Measurements from ENCODE around the gene DAZAP1.
A peak's percentile ranks its signal among the peaks of the same experiment; 100 is the strongest.

DAZAP1 gene

DNA sequence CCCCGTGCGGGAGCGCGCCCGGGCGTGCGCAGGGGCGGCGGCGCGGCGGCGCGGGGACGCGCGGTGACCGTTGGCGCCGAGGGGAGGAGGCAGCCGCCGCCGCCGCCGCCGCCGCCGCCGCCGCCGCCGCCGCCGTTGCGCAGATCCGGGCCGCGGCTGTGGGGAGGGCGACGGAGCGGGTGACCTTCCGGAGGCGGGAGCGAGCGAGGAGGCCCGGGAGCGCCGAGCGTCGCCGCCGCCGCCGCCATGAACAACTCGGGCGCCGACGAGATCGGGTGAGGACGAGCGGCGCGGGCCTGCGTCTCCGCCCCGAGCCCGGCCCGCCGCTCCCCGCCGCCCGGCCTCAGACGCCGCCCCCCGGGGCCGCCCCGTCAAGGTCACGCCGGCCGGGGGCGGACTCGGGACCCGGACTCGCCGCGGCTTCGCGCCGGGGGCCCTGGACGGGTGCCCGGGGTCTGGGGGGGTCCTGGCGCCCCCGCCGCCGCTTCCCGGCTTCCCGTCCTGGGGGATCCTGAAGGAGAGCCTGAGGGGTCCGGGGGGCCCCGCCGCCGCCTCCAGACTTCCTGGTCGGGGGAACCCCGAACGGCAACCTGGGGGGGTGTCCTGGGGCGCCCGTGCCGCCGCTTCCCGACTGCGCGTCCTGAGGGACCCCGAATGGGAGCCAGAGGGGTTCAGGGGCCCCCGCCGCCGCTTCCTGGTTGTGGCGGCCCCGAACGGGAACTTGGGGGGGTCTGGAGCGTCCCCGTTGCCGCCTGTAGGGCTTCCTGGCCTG, at the start of gene DAZAP1:
TSS of gene DAZAP1 (plus strand) at position 59 of the 772 bp plus-strand sequence. CDS start at position 247, 188 bp downstream.
- DNase-seq (ENCODE audit: low read depth) = peak; percentile 19

DNA sequence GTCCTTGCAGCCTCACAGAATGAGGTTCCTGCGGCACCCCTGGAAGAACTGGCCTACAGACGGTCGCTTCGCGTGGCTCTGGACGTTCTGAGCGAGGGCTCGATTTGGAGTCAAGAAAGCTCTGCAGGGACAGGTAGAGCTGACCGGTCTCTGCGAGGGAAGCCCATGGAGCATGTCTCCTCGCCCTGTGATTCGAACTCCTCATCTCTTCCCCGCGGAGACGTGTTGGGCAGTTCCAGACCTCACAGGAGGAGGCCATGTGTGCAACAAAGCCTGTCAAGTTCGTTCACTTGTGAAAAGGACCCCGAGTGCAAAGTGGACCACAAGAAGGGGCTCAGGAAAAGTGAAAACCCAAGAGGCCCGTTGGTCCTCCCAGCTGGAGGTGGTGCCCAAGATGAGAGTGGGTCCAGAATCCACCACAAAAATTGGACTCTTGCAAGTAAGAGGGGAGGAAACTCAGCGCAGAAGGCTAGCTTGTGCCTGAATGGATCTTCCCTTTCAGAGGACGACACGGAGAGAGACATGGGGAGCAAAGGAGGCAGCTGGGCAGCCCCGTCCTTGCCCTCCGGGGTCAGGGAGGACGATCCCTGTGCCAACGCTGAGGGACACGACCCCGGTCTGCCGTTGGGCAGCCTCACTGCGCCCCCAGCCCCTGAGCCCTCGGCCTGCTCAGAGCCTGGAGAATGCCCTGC, 47.1 kb upstream of the DAZAP1 start:
- DNase-seq (ENCODE audit: low read depth) = no peak

DNA sequence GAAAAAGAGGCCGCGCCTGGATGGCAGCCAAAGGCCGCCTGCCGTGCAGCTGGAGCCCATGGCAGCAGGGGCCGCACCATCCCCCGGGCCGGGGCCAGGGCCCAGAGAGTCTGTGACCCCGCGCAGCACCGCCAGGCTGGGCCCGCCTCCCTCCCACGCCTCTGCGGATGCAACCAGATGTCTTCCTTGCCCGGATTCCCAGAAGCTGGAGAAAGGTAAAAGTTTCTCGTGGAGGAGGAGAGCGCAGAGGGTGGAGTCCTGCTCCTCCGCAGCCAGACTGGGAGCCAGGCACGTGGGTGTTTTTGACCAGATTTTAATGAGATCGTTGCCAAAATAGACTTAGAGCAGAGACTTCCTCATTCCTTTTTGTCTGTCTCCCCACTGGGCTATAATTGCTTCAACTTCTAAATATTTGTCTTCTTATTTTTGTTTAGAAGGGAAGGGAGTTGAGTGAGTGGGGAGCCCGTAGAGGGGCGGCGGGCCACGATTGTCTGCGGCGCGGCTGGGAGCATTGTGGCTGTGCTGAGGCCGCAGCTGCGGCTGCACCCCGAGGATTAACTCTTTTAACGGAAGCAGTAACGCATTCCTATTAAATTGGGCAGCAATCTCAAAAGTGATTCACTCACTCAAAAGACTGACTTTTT, 46.4 kb upstream of the DAZAP1 start:
- DNase-seq (ENCODE audit: low read depth) = no peak

DNA sequence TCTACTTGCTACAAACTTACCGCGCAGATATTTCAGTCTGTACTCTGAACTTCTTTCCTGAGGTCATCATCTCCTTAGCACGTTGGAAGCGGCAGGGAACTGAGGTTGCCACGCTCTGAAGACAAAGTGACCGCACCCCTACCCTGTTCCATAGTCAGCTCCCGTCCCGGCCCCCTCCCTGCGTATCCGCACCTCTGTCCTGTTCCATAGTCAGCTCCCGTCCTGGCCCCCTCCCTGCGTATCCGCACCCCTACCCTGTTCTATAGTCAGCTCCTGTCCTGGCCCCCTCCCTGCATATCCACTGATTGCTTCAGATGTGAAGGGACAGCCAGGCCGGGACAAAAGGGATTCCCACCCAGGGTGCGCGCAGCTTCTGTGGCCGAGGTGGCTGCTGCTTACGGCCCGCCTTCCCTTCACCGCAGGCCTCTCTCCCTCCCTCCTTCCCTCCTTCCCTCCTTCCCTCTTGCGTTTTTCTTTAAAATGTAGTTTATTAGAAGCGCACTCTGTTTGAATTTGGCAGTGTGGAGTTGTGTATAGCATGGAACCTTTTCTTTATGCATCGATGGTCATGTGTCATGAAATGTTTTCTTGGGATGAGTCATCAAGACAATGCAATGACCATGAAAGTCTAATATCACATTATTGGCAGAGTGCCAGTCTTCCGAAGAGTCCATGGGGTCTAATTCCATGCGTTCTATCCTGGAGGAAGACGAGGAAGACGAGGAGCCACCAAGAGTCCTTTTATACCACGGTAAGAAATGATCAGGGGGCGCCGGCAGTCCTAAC, 45.6 kb upstream of the DAZAP1 start:
- DNase-seq (ENCODE audit: low read depth) = no peak

DNA sequence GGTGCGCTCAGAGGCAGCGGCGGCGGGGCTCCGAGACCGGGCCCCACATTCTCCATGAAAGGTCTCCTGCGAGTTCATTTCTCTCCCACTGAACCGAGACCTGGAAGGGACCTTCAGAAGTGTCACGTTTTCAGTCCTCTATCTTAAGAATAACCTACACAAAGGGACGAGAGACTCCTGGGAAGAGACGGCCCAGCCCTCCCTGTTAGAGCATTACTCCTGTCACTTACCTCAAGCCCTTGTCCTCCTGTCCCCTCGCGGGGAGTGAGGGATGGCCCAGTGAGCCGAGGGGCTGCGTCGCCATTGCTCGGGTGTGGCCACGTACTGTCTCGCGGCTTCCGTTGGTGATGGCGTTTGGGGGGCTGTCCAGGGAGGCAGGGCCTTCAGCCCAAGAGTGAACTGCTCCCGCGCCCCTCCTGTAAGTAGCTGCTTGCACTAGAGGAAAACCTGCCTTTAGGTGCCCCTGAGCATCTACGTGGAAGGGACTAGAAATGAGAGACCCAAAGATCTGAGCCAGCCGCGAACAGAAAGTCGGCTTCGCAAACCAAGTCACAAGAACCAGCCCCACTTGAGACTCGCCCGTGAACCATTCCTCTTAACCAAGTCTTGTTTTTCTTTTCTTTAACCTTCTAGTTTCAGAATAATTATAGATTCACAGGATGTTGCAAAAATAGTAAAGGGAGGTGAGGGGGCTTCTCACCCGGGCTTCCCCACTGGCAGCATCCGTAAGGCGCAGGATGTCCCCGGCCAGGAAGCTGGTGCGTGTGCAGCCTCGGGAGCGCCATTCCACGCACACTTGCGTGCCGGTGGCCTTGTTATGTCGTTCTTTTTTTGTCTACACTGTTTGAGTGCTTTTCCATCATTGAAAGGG, 44.8 kb upstream of the DAZAP1 start:
- DNase-seq (ENCODE audit: low read depth) = no peak

DNA sequence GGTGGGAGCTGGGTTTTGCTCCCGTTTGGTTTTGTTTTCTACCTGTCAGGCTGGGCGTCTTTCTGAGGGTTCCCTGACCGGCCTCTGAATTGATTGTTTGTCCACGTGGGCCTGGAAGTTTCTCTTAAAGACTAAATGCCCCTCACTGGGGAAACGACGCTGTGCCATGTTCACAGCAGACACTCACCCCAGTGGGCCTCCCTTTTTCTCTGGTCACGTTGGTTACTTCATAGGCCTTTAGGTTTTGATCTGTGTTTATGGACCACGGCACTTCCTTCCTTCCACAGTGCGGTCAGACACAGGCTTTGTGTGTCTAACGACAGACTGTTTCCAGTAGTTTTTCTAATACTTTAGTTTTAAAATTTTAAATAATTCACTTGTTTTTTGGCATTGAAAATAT, 43.8 kb upstream of the DAZAP1 start:
- DNase-seq (ENCODE audit: low read depth) = no peak

DNA sequence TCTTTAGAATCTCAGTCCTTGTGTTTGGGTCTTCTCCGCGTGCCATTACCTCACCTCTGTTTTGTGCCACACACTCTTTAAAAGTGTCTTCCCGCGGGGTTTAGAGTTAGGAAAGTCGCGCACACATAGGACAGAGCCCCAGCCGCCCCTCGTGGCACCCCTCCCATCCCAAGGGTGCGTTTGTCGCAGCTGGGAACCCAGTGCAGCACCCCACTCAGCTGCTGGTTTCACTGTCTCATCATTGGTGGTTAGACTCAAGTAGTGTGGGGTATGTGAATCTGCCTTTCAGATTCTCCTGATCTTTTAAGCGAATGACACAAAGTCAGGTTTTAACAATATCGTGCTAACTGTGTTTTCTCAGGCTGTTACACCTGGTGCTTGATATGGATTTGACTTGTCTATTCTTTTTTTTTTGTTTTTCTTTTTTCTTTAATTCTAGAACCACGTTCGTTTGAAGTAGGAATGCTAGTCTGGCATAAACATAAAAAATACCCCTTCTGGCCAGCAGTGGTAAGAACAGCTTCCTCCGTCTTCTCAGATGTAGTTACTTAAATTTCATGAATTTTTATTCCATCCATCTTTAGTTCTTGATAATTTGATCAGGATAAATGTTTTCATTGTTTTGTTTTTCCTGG, 43.2 kb upstream of the DAZAP1 start:
- DNase-seq (ENCODE audit: low read depth) = no peak

DNA sequence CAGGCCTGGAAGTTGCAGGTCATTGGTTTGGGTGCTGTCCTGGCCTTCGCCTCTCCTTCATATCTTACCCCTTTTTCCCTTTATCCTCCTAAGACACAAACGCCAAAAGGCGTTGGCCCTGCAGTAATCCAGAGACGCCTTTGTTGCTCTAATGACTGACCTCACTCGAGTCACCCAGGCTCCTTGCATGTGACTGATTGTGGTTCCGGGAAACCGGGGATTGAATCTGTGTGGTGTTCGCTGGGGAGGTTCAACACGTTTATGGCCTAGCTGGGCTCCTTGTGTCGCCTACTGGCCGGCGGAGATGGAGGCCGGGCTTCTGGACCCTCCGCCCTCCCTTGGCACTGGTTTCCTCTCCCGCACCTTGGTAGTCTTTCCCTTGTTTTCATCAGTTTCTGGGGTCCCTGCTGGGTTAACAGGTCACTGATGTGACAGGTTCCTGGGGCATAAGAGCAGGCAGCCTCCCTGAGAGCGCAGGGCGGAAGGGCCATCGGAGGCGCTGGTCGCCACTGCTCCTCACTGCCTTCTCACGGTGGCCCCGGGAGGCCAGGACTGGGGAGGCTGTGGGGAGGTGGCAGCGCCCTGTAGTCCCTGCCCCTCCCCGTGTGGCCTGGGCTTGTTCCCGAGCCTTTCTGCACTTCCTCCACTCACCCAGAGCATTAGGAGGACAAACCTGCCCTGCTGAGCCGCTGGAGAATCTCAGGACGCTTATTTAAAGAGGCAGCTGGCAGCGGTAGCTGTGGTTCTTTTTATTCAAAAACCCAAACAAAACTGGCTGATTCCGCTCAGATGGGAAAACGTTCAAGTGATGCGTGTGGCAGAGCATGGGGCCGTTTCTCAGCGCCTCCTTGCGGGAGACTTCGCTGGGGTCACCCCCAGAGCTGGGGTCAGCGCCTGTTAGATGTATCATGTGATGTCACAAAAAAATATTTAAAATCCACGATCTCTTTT, 41.8 kb upstream of the DAZAP1 start:
- DNase-seq (ENCODE audit: low read depth) = no peak

DNA sequence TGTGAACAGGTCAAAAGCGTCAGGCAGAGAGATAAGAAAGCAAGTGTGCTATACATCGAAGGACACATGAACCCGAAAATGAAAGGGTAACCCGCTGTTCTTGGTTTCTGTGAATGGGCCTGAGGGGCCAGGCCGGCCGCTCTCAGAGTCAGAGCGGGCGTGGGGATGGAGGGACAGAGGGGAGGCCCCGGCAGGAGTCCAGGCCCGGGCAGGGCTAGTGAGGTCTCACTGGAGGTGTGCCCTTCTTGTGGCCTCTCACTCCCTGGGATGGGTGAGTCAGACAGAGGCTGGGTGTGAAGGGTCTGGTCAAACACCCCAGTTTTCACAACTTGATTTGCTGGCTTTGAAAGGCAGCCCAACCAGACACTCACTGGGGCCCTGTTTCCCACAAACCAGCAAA, 41.1 kb upstream of the DAZAP1 start:
- DNase-seq (ENCODE audit: low read depth) = no peak

DNA sequence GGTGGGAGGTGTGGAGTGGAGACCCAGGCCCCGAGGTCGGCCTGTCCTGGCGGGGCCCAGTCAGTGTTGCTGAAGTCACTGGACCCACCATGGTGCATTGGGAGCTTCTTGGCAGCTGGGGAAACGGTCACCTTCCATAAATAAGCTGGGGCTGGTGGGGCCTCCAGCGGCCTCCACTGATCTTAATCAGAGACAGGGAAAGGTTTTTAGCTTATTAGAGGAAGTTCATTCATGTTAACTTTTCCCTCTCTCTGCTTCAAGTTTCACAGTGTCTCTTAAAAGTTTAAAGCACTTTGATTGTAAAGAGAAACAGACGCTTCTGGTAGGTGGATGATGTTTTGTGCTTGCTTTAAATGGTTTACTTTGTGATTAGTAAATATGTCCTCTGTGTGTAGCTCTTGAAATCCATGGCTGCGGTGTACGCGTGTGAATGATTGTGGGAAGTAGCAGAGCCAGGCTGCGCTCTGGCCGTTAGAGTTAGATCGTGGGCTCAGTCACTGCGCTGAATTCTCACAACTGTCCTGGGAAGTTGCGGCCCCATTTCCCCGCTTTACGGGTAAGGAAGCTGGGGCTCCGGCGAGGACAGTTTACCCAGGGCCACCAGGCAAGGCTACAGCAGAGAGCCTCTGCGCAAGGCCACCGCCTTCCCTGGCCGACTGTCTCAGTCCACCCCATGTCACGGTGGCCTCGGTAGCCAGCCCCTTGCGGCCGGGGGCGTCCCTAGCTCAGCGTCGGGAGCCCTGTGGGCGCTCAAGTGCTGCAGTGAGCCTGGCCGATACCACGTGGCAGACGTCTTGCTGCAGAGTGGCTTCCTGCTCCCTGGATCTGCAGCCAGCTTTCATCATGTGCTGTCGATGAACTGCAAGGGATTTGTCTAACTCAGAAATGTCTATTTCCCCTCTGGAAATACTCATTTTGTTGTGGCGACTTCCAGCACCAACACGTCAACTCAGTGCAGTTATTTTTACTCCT, 40.2 kb upstream of the DAZAP1 start:
- DNase-seq (ENCODE audit: low read depth) = no peak

DNA sequence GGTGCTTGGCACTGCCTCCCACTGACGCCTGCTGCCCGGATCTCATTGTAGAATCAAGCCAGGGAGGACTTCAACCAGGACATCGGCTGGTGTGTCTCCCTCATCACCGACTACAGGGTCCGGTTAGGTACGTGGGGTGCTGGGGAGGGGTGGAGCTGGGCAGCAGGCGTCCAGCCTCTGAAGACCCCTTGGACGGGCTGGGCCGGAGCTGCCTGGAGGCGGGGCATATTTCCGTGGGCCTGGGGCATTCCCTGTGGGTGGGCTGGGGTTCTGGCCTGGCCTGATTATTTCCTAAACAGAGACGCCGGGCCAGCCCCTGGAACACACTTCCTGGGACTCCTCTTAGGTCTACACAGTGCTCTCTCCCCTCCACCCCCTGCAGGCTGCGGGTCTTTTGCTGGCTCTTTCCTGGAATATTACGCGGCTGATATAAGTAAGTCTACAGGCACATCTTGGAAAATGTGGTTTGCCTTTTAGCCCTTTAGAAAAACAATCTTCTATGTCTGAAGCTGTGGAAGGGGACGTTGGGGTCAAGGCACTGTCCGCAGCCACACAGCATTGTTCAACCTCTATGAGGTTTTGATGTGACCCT, 38.1 kb upstream of the DAZAP1 start:
- no peak for DNase-seq (ENCODE audit: low read depth)

DNA sequence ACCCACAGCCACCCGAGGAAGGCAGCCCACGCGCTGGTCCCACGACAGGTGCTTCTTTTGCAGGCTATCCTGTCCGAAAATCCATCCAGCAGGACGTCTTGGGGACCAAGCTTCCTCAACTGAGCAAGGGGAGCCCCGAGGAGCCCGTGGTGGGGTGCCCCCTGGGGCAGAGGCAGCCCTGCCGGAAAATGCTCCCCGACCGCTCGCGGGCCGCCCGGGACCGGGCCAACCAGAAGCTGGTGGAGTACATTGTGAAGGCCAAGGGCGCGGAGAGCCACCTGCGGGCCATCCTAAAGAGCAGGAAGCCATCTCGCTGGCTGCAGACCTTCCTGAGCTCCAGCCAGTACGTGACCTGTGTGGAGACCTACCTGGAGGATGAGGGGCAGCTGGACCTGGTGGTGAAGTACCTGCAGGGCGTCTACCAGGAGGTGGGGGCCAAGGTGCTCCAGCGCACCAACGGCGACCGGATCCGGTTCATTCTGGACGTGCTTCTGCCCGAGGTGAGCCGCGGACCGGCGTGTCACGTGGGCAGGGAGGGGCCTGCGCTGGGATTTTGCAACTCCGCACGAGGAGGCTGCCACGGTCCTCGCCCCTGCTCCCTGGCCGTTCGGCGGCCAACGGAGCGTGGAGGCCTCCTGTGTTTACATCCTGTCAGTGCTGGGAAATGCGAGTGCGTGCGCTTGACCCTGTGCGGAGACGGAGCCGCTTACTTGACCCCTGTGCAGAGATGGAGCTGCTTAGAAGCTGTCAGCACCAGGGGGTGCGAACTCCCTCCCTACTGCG, 36.6 kb upstream of the DAZAP1 start:
- DNase-seq (ENCODE audit: low read depth) = no peak

DNA sequence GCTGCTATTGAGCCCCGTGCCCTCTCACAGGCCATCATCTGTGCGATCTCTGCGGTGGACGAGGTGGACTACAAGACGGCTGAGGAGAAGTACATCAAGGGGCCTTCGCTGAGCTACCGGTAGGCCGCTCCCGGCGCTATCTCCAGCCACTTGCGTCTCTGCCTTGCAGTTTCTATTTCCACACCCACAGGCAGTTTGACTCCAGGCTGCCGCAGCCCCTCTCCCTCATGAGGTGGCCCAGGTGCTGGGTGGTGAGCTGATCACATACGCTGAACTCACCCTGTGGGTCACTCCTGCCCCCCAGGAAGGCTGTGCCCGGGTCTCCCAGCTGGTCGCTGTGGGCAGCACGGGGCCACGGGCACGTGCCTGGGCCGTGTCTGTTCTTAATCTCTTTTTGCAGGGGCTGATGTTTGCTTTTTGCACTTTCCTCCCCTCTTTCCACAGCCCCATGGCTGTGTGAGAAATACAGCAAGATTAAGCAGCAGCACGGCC, 34.3 kb upstream of the DAZAP1 start:
- DNase-seq (ENCODE audit: low read depth) = no peak

DNA sequence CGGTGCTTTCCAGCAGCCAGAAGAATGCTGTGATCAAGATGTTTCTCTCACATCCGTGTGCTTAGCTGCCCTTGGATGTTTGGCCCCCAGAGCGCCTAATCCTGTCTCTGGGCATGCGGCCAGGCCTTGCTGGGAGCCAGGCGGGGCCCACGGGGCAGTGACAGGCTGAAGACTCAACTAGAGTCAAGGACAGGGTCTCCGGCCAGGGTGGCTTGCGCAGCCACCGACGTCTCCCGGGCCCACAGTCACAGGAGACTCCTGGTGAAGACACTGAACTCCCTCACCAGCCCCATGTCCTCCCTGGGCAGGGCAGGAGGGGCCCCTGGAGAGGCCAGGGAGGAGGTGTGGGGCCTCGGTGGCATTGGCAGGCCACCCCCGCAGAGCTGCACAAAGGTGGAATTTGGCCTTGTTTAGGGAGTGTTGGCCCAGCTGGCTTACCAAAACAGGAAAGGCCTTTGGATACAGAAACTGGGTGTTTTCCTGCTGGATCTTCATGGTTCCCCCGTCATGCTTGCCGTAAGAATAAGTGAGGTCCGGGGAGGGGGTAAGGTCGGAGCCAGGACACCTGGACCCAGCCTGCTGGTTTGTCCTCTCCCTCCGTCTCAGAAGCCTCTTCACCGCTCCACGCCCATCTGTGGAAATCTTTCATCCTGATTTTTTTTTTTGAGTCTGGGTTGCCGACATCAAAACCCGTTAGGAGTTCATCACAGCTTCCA, 33.7 kb upstream of the DAZAP1 start:
- DNase-seq (ENCODE audit: low read depth) = no peak

DNA sequence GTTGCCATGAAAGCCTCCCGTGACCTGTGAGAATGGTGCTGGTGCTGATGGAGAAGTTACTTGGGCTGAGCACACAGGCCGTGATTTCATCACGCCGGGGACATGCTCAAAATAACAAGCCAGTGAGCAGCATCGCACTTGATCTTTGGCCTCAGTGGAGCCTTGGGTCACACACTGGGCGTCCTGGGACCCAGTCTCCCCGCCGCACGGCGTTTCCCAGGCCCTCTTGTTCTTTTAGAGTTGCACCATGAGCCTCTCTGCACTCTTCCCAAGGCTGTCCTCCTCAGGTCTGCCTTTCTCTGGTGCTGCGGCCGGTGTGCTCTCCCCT, 33.2 kb upstream of the DAZAP1 start:
- DNase-seq (ENCODE audit: low read depth) = no peak

DNA sequence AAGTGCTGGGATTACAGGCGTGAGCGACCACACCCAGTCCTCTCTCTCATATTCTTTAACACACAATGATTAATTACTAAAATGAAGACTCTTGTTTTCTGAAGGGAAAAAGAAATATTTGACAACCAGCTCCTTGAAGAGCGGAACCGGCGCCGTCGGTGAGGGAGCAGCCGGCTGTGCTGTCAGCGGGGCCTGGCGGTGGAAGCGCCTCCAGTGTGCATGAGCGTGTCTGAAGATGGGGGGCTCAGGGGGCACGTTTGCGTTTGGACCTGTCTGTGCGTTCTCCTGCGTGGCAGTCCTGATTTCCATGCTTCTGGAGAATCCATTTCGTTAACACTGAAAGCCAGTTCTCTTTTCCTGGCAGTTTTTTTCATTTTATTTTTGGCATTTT, 31.0 kb upstream of the DAZAP1 start:
- DNase-seq (ENCODE audit: low read depth) = no peak
